ENCODE data around the gene SLC6A18.
"Not testable (repeated sequence)": the region's sequence is repeated elsewhere in the genome, so short reads cannot be mapped to it uniquely, and the experiment has no call there.

Gene SLC6A18

DNA sequence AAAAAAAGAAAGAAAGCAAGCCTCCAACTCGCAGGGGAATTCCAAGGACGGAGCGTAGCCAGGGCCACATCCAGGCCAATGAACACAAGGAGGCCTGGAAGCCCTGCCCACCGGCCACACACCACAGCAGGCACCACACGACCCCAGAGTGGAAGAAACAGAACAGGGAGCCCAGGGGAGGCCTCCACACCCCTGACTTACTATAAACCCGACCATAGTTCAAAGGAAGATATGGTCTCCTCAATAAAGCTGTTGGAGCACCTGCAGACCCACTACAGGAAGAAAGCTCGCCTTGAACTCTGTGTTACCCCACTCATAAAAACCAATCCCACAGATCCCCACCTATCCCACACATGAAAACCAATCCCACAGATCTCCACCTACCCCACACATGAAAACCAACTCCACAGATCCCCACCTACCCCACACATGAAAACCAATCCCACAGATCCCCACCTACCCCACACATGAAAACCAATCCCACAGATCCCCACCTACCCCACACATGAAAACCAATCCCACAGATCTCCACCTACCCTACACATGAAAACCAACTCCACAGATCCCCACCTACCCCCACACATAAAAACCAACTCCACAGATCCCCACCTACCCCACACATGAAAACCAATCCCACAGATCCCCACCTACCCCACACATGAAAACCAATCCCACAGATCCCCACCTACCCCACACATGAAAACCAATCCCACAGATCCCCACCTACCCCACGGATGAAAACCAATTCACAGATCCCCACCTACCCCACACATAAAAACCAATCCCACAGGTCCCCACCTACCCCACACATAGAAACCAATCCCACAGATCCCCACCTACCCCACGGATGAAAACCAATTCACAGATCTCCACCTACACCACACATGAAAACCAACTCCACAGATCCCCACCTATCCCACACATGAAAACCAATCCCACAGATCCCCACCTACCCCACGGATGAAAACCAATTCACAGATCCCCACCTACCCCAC, 50.5 kb downstream of the SLC6A18 start:
- DNase-seq (ENCODE audit: low read depth in 2 of 2): not testable (repeated sequence)

DNA sequence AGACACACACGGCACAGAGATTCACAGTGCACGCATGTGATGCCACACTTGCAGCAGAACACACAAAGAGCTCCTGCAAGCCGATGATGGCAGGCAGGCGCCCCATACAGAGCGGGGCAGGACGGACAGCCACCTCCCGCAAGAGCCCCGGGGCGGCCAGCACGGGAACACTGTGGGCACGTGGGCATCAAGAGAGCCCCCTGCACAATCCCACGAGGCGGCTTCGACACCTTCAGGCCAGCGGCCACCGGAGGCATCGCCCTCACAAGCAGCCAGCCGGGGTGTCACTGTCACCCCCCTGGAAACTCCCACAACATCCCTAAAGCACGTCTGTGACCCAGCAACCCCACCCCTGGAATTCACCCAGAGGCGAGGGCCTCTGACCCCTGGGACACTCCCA, 51.7 kb downstream of the SLC6A18 start:
- no peak for DNase-seq (ENCODE audit: low read depth in 2 of 2)

DNA sequence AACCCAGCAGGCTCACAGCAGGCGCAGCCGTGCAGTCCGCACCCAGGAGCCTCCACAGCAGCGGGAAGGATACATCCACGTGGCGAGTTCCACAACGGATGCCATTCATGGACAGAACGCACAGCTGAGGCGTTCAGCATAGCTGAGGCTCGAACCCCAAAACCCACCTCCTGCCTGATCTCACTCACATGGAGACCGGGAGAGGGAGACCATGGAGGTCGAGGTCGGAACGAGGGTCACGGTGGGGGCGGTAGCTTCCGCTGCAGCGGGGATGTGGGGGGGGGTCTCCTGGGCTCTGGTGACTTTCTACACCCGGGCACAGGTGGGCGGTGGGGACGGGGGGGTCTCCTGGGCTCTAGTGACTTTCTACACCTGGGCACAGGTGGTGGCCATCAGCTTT, 52.1 kb downstream of the SLC6A18 start:
- DNase-seq (ENCODE audit: low read depth in 2 of 2): no peak

DNA sequence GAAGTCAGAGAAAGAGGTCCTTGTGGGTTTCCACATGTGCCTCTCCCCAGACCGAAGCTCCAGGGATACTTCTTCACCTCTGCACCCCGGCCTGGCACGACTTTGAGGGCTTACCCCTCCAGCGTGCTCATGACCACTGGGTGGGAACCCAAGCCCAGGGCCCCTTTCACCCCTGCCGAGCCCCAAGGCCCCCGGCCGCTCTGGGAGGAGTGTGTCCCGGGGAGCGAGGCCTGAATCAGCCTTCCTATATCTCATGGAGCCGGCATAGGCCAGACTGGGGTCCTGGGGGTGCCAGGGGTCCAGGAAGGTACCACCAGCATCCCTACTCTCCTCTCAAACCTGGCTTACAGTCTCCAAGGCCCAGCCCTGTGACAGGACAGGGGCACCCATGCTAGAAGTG, 52.6 kb downstream of the SLC6A18 start:
- no peak for DNase-seq (ENCODE audit: low read depth in 2 of 2)

DNA sequence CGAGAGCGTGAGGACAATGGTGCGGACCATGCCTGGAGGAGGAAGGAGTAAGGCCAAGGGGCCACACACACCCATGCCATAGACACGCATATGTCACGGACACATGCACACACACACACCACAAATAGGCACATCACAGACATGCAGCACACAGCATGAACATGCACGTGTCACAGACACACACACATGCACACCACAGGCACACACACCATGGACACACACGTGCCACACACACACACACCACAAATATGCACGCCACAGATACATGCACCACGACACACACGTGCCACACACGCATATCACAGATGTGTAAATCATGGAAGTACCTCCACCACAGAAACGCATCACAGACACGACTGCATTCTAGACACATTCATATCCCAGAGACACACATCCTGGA, 53.0 kb downstream of the SLC6A18 start:
- no peak for DNase-seq (ENCODE audit: low read depth in 2 of 2)

DNA sequence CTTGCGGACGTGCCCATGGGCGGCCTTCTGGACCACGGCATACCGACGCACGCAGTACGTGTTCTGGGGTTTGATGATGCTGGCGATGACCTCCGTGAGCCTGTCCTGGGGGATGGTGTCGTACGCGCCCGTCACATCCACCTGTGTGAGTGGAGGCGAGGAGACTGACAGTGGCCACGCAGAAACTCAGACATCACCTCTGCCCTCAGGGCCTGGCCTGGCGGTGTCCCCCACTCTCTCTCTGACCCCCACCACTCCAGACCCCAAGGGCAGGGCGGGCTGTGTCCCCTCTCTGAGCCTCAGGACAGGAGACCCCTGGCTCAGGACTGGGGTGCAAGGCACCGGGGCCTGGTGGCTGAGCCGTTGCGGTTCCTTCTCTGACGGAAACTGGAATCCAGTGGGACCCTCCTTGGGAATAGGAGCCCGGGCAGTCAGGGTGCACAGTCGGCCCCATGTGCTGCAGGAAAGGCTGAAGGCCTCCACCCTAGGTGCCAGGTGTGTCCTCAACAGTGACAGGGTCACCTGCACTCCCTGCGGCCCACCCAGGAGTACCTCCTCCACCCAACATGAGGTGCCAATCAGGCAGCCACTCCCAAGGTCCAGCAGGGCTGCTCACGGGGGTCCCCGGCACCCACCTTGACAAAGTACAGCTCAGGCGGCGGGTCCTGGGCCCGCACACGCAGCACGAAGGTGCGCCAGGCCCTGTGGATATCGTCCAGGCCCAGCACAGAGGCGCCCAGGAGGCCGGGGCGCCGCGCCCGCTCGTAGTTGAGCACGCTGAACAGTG, 53.7 kb downstream of the SLC6A18 start:
- no peak for DNase-seq (ENCODE audit: low read depth in 2 of 2)

DNA sequence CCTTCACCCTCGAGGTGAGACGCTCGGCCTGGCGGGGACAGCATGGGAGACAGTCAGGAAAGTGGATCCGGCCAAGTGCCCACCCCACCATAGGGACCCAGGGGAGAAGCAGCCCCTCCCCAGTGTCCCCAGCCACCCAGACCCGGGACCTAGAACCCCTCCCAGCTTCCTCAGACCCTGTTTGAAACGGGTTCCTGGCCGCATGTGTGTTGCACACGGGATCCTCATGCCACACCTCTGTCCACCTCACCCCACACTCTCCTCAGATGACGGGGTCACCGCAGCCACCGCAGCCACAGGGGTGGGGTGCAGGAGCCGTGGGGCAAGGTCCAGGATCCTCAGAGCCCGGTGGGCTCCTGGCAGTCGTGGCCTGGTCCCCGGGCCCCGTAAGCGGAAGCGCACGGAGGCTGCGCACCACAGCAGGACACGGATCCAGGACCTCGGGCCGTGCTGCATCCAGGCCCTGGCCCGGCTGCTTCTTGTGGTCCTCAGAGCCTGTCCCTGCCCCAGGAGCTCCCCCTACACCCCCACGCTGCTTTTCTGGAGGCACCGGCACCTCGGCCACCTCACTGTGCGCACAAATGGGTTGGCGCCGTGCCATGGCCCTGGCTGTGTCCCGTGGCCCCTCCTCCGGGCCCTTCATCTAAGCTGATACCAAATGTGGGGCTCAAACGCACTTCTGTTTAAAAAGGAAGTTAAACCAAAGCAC, 54.4 kb downstream of the SLC6A18 start:
- no peak for DNase-seq (ENCODE audit: low read depth in 2 of 2)

GRCh38 chr5:1280177-1281037, 55.2 kb downstream of the SLC6A18 start:
- no peak for DNase-seq (ENCODE audit: low read depth in 2 of 2)

GRCh38 chr5:1281038-1281882, 56.1 kb downstream of the SLC6A18 start:
- DNase-seq (ENCODE audit: low read depth in 2 of 2): no peak

GRCh38 chr5:1282131-1282992, 57.2 kb downstream of the SLC6A18 start:
- DNase-seq (ENCODE audit: low read depth in 2 of 2): no peak

DNA sequence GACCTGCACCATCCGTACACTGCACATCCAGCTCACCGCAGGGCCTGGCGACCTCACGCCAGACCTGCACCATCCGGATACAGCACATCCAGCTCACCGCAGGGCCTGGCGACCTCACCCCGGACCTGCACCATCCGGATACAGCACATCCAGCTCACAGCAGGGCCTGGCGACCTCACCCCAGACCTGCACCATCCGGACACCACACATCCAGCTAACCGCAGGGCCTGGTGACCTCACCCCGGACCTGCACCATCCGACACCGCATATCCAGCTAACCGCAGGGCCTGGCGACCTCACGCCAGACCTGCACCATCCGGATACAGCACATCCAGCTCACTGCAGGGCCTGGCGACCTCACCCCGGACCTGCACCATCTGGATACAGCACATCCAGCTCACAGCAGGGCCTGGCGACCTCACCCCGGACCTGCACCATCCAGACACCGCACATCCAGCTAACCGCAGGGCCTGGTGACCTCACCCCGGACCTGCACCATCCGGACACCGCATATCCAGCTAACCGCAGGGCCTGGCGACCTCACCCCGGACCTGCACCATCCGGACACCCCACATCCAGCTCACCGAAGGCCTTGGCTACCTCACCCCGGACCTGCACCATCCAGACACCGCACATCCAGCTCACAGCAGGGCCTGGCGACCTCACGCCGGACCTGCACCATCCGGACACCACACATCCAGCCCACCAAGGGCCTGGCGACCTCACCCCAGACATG, 58.0 kb downstream of the SLC6A18 start:
- not testable (repeated sequence) for DNase-seq (ENCODE audit: low read depth in 2 of 2)

DNA sequence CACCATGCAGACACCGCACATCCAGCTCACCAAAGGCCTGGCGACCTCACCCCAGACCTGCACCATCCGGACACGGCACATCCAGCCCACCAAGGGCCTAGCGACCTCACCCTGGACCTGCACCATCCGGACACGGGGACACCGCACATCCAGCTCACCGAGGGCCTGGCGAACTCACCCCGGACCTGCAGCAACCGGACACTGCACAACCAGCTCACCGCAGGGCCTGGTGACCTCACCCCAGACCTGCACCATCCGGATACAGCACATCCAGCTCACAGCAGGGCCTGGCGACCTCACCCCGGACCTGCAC, 58.5 kb downstream of the SLC6A18 start:
- not testable (repeated sequence) for DNase-seq (ENCODE audit: low read depth in 2 of 2)

DNA sequence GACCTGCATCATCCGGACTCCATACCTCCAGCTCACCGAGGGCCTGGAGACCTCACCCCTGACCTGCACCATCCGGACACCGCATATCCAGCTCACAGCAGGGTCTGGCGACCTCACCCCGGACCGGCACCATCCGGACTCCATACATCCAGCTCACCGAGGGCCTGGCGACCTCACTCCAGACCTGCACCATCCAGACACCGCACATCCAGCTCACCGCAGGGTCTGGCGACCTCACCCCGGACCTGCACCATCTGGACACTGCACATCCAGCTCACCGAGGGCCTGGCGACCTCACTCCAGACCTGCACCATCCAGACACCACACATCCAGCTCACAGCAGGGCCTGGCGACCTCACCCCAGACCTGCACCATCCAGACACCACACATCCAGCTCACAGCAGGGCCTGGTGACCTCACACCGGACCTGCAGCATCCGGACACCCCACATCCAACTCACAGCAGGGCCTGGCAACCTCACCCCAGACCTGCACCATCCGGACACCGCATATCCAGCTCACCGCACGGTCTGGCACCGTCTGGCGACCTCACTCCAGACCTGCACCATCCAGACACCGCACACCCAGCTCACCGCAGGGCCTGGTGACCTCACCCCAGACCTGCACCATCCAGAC, 59.3 kb downstream of the SLC6A18 start:
- not testable (repeated sequence) for DNase-seq (ENCODE audit: low read depth in 2 of 2)

DNA sequence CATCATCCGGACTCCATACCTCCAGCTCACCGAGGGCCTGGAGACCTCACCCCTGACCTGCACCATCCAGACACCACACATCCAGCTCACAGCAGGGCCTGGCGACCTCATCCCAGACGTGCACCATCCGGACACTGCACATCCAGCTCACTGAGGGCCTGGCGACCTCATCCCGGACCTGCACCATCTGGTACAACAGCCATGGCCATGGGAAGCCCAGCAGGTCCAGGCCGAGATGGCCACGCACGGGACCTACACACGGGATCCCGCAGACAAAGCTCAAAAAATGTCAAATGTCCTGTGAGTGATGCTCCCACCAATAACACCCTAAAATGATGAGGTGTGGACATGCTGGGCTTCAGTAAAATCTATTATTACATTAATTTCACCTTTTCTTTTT, 60.0 kb downstream of the SLC6A18 start:
- DNase-seq (ENCODE audit: low read depth in 2 of 2): no peak

GRCh38 chr5:1285883-1286291, 60.7 kb downstream of the SLC6A18 start:
- DNase-seq (ENCODE audit: low read depth in 2 of 2): no peak

GRCh38 chr5:1288439-1289335, 63.5 kb downstream of the SLC6A18 start:
- no peak for DNase-seq (ENCODE audit: low read depth in 2 of 2)

GRCh38 chr5:1289559-1289958, 64.4 kb downstream of the SLC6A18 start:
- DNase-seq (ENCODE audit: low read depth in 2 of 2): not testable (repeated sequence)

Measured in stimulated activated CD8-positive, alpha-beta memory T cell treated with anti-CD3 and anti-CD28 coated beads, Interleukin-7, amount 100 ng/mL, for 1 hour (primary cell).